K562 (cell line): Measurements from ENCODE around the gene MRPL4. TPM values are rescaled to one million over a fixed set of nuclear protein-coding genes. Genes with fewer than 3 reads are reported as not detected.

ENCODE experiments used
- ARID1B ChIP-seq: fragments of 450-650 bp; IDR thresholded peaks from 2 replicates; pipeline ENCODE4 v1.6.1; 2016; ENCODE audit warnings: antibody characterized with exemption, mild to moderate bottlenecking, inconsistent platforms
- CBX3 ChIP-seq, 2 experiments: IDR thresholded peaks; 1 replicate in 1 of 2; 2 replicates in 1 of 2; pipeline ENCODE4 v1.6.1; 2012; ENCODE audit warnings: inconsistent platforms in 2 of 2, low read length in 2 of 2, borderline replicate concordance in 1 of 2, control low read depth in 1 of 2
- DIDO1 ChIP-seq: fragments of 450-650 bp; IDR thresholded peaks from 2 replicates; pipeline ENCODE4 v1.6.1; 2016; ENCODE audit warnings: low read depth, missing biosample characterization, missing genetic modification characterization
- ETV5 ChIP-seq: sonication (generic); formaldehyde crosslinking; IDR thresholded peaks from 2 replicates; pipeline ENCODE4 v1.4.0; 2020; ENCODE audit warnings: low read depth, mild to moderate bottlenecking, missing genetic modification reagents
- HDAC1 ChIP-seq, 2 experiments: fragments of 450-650 bp; IDR thresholded peaks; 2 replicates each; pipeline ENCODE4 v1.6.1; 2016 to 2017; ENCODE audit warnings: inconsistent platforms in 1 of 2, mild to moderate bottlenecking in 1 of 2, moderate library complexity in 1 of 2
- JUND ChIP-seq, 2 experiments: IDR thresholded peaks; 2 replicates in 1 of 2; 3 replicates in 1 of 2; pipeline ENCODE4 v1.6.1; 2011; ENCODE audit warnings: borderline replicate concordance in 2 of 2, low read depth in 2 of 2, low read length in 2 of 2, improper control_type of control experiment in 1 of 2, missing biosample characterization in 1 of 2, missing genetic modification characterization in 1 of 2, missing genetic modification reagents in 1 of 2
- KDM2B ChIP-seq: fragments of 250-450 bp; sonication (Bioruptor Pico); IDR thresholded peaks from 2 replicates; pipeline ENCODE4 v1.8.0; 2021; ENCODE audit warnings: mild to moderate bottlenecking, moderate library complexity
- NR2F6 ChIP-seq: fragments of 450-650 bp; formaldehyde crosslinking; IDR thresholded peaks from 2 replicates; pipeline ENCODE4 v1.4.0; 2020; ENCODE audit warnings: mild to moderate bottlenecking
- PHF21A ChIP-seq: fragments of 450-650 bp; IDR thresholded peaks from 2 replicates; pipeline ENCODE4 v1.6.1; 2017; ENCODE audit warnings: low read depth, borderline replicate concordance
- POLR2AphosphoS5 ChIP-seq: IDR thresholded peaks from 2 replicates; pipeline ENCODE4 v1.6.1; 2011; ENCODE audit warnings: mild to moderate bottlenecking, low read depth, low read length, moderate library complexity; ENCODE audit not compliant: control insufficient read depth, insufficient read depth
- POLR3G ChIP-seq: IDR thresholded peaks from 2 replicates; pipeline ENCODE4 v1.6.1; 2011; ENCODE audit not compliant: insufficient read length, insufficient replicate concordance; ENCODE audit errors: extremely low read depth
- POU5F1 ChIP-seq: fragments of 150-350 bp; IDR thresholded peaks from 2 replicates; pipeline ENCODE4 v1.6.1; 2014; ENCODE audit warnings: borderline replicate concordance, low read length, low read depth, mild to moderate bottlenecking; ENCODE audit not compliant: partially characterized antibody
- TAF7 ChIP-seq: fragments of 450-650 bp; IDR thresholded peaks from 2 replicates; pipeline ENCODE4 v1.6.1; 2016; ENCODE audit warnings: missing genetic modification characterization, missing compliant biosample characterization
- TSC22D4 ChIP-seq: fragments of 450-650 bp; IDR thresholded peaks from 2 replicates; pipeline ENCODE4 v1.6.1; 2016; ENCODE audit warnings: missing genetic modification characterization, missing biosample characterization, control low read depth
- ZNF175 ChIP-seq: fragments of 200-800 bp; sonication (Bioruptor generic); IDR thresholded peaks from 2 replicates; pipeline ENCODE4 v1.6.1; 2016; ENCODE audit warnings: low read depth, mild to moderate bottlenecking, missing genetic modification characterization, missing compliant biosample characterization
- ZNF766 ChIP-seq: fragments of 200-800 bp; sonication (Bioruptor generic); conservative IDR thresholded peaks from 2 replicates; pipeline ENCODE4 v1.6.1; 2016; ENCODE audit warnings: missing genetic modification characterization, missing compliant biosample characterization
- polyA plus RNA-seq, 8 experiments: library from polyadenylated mRNA; depleted of rRNA in 4 of 8; stranded (reverse) in 5 of 8; unstranded in 3 of 8; fragments of >200 nt; fragmentation: Nextera tagmentation in 2 of 8; fragmentation: Illumina TruSeq in 1 of 8; extraction: Ambion mirVana in 2 of 8; extraction: Trizol in 1 of 8; gene quantifications; 2 replicates each; pipeline versions ENCODE4 v1.2.1 to v1.2.3, GENCODE V29; 2011 to 2014; ENCODE audit warnings: inconsistent platforms in 1 of 8, missing spikeins in 1 of 8
- total RNA-seq, 7 experiments: library from RNA; depleted of rRNA in 6 of 7; stranded (reverse); fragments of >200 nt in 6 of 7; fragmentation: Illumina TruSeq in 2 of 7; extraction: Trizol in 2 of 7; gene quantifications; 2 replicates each; pipeline versions ENCODE4 v1.2.1 to v1.2.3, GENCODE V29; 2011 to 2021; ENCODE audit warnings: low replicate concordance in 1 of 7
- TF ChIP-seq, protein P1 (sequence below): sonication (generic); formaldehyde crosslinking; IDR thresholded peaks from 2 replicates; pipeline ENCODE4 v1.8.0; 2022; ENCODE audit warnings: mild to moderate bottlenecking, low read depth, missing genetic modification reagents
- TF ChIP-seq, protein P2 (sequence below): fragments of 450-650 bp; IDR thresholded peaks from one replicate; pipeline ENCODE4 v1.6.1; 2018; ENCODE audit warnings: mild to moderate bottlenecking, moderate library complexity; ENCODE audit not compliant: partially characterized antibody
- TF ChIP-seq, protein P3 (sequence below): fragments of 250-450 bp; sonication (Bioruptor Pico); IDR thresholded peaks from 2 replicates; pipeline ENCODE4 v1.5.0; 2020; ENCODE audit warnings: mild to moderate bottlenecking
- TF ChIP-seq, protein P4 (sequence below): fragments of 450-650 bp; IDR thresholded peaks from 2 replicates; pipeline ENCODE4 v1.6.1; 2014; ENCODE audit warnings: low read depth, mild to moderate bottlenecking, moderate library complexity, borderline replicate concordance

MRPL4 gene
- total and polyA plus RNA-seq, 9 of the 15 experiments (the other 6 are each of a cell fraction or from before 2014, with no cell fraction given), result 1.4 to 239 (median 64.9) TPM

DNA sequence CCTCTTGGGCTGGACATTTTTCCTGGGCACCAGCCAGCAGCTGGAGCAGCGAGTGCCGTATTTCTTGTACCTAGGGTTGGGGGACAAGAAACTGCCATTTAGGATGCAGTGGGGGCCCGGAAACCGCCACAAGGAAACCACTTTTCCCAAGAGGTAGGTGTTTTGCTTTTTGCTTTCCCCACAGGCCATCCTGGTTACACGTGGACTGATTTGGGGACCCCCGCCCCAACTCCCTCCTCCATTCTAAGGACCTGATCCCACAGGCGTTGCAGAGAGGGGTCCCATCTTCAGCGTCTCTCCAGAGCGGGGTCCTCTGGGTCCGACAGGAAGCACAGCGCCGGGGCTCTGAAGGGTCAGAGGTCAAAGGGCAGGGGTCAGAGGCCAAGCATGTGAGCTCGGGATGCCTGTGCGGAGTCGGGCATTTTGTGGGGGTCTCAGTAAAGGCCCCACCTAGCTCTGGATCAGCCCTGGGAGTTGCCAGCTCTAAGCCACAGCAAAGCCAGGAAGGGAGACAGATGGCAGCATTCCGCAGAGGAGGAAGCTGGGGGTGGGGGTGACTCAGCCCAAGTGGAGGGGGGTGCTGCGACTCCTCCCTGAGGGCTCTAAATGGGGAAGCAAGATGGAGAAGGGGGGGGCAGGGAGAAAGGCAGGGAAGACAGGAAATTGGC is 53.3 kb downstream of the MRPL4 start (continued):
- TF ChIP-seq, protein P1, sequence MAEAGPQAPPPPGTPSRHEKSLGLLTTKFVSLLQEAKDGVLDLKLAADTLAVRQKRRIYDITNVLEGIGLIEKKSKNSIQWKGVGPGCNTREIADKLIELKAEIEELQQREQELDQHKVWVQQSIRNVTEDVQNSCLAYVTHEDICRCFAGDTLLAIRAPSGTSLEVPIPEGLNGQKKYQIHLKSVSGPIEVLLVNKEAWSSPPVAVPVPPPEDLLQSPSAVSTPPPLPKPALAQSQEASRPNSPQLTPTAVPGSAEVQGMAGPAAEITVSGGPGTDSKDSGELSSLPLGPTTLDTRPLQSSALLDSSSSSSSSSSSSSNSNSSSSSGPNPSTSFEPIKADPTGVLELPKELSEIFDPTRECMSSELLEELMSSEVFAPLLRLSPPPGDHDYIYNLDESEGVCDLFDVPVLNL (CRISPR knock-in tag), result no peak
- no peak for TF ChIP-seq CBX3 (IDR thresholded peaks at IDR 0.05; ENCODE audit: borderline replicate concordance in 1 of 2, low read length in 2 of 2)
- TF ChIP-seq POU5F1, result no peak
- TF ChIP-seq ZNF766 (CRISPR knock-in tag), result no peak
- peak; percentile 94 for TF ChIP-seq PHF21A
- TF ChIP-seq DIDO1 (tag), result peak; percentile 46; the same call in 1 of the 2 replicates
- TF ChIP-seq POLR3G, result no peak
- TF ChIP-seq JUND (IDR thresholded peaks at IDR 0.05; ENCODE audit: borderline replicate concordance, low read depth, low read length), result peak; percentile 76
- TF ChIP-seq JUND (tag; IDR thresholded peaks at IDR 0.05; ENCODE audit: borderline replicate concordance, low read depth, low read length), result peak; percentile 41; the same call in 1 of the 3 replicates
- TF ChIP-seq, protein P2, sequence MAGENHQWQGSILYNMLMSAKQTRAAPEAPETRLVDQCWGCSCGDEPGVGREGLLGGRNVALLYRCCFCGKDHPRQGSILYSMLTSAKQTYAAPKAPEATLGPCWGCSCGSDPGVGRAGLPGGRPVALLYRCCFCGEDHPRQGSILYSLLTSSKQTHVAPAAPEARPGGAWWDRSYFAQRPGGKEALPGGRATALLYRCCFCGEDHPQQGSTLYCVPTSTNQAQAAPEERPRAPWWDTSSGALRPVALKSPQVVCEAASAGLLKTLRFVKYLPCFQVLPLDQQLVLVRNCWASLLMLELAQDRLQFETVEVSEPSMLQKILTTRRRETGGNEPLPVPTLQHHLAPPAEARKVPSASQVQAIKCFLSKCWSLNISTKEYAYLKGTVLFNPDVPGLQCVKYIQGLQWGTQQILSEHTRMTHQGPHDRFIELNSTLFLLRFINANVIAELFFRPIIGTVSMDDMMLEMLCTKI, result no peak
- TF ChIP-seq TSC22D4, result no peak
- TF ChIP-seq, protein P3, sequence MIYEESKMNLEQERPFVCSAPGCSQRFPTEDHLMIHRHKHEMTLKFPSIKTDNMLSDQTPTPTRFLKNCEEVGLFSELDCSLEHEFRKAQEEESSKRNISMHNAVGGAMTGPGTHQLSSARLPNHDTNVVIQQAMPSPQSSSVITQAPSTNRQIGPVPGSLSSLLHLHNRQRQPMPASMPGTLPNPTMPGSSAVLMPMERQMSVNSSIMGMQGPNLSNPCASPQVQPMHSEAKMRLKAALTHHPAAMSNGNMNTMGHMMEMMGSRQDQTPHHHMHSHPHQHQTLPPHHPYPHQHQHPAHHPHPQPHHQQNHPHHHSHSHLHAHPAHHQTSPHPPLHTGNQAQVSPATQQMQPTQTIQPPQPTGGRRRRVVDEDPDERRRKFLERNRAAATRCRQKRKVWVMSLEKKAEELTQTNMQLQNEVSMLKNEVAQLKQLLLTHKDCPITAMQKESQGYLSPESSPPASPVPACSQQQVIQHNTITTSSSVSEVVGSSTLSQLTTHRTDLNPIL, result no peak
- no peak for TF ChIP-seq POLR2AphosphoS5
- TF ChIP-seq, protein P4, sequence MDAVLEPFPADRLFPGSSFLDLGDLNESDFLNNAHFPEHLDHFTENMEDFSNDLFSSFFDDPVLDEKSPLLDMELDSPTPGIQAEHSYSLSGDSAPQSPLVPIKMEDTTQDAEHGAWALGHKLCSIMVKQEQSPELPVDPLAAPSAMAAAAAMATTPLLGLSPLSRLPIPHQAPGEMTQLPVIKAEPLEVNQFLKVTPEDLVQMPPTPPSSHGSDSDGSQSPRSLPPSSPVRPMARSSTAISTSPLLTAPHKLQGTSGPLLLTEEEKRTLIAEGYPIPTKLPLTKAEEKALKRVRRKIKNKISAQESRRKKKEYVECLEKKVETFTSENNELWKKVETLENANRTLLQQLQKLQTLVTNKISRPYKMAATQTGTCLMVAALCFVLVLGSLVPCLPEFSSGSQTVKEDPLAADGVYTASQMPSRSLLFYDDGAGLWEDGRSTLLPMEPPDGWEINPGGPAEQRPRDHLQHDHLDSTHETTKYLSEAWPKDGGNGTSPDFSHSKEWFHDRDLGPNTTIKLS, result peak; percentile 59; the same call in 1 of the 2 replicates
- TF ChIP-seq KDM2B (CRISPR knock-in tag), result no peak
- TF ChIP-seq ETV5 (CRISPR knock-in tag), result no peak
- no peak for TF ChIP-seq ZNF175 (CRISPR knock-in tag)
- TF ChIP-seq ARID1B, result peak; percentile 46
- 0 out of 2 replicates have a peak, but pooled peaks have one; percentile 49 for TF ChIP-seq NR2F6 (CRISPR knock-in tag)
- no peak for TF ChIP-seq HDAC1 (IDR thresholded peaks at IDR 0.05)
- TF ChIP-seq TAF7 (tag), result no peak
